Stimulated activated CD4-positive, alpha-beta T cell treated with anti-CD3 and anti-CD28 coated beads, Interleukin-15, amount 100 ng/mL, for 24 hours (primary cell): ENCODE measurements around the gene AGAP2.

Source experiments
- DNase-seq: peaks from one replicate; pipeline ENCODE4 v3.0.0-alpha.2; 2020

The AGAP2 gene

DNA sequence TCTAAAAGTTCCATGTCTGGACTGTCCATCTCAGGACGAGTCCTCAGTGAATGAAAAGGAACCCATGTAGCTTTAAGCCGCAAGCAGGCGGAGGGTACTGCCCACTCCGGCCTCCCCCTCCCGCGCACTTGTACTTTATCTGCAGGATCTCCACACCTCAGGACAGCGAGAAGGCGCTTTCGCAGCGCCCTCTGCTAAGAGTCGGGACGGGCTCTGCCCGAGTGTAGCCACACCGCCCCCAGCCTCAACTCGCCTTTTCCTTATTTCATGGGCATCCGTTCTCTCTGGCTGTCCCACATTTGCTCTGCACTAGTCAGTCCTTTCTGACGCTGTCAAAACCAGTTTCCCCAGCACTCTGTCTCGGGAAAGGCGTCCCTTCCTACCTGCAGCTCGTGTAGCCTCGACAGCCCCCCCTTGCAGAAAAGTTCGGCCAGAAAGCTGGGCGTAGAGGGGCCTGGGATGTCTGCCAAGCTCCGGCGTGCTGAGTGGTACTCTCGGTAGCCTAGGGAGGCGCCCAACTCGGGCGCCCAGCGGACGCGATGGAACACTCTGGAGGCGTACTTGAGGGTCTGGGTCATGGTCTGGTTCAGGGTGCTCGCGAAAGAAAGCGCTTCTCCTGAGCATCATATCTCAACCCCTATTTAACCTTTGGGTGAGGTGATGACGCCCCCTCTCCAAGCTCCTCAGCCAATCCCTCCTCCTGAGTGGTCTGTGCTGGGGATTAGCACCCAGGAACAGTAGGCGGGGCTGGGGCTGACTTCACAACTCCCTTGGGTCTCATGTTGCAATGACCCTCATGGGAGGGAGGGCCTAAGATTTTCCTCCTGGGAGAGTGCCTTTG is 28.1 kb upstream of the AGAP2 start, which contains the start of gene CYP27B1:
Gene CYP27B1 (minus strand): TSS at position 615 of the 841 bp plus-strand sequence. CDS start 37 bp downstream, at position 578.
- DNase-seq: peak; percentile 42

DNA sequence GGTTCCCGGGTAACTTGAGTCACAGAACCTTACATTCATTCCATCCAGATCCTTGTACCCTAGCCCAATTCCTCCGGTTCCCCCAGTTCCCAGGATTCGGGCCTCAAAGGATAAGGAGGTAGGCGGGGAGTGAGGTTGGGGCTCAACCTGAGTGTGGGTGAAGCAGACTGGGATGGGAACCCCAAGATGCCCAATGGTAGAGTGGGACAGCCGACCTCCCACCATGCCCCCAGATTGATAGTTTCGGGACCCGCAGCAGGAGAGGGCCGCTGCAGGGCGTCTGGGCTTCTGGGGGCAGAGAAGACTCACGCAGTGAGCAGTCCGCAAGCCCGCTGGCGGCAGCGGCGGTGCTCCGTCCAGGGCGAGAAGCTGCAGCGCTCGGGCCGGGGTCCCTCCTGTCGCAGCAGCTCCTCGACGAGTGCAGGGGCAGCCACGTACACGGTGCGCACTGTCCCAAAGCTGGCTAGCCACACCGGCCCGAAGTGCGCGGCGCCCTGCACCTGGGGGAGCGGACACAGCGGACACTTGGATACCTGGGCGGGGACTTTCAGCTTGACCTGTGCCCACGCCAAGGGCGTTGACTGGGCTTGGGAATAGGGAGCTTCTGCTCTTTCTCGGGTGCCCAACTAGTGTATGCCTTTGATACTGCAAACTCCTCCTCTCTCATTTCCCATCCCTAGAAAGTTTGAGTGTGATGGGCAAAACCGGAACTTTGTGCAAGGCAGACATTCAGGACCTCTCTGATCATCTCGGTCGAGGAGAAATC is 27.3 kb upstream of the AGAP2 start:
- DNase-seq: peak; percentile 43

DNA sequence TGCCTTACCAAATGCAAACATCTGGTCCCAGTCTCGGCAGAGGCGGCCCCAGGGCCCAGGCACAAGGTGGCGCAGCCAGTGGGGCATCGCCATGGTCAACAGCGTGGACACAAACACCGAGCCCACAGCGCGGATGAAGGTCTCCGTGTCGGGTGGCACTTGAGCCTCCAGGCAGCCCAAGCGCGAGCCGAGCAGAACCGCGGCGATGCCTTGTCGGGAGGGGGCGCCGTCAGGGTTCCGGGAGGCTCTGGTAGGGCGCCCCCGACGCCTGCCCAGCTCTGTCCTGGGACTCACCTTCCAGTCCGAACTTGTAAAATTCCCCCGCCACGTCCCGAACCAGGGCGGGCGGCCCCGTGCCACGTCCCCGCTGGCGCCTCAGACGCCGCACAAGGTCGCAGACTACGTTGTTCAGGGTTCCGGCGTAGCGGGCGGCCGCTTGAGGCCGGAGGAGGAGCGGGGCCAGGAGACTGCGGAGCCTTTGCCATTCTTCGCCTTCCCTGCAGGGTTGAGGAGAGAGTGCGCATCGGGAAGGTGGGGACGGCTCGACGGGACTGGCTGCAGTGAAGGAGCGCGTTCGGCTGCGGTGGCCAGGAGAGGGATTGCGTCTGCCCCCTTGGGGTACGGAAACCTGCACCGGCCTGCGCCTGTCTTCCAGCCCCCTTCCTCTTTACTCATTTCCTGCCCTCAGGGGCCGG is 26.6 kb upstream of the AGAP2 start:
- peak; percentile 80 for DNase-seq

DNA sequence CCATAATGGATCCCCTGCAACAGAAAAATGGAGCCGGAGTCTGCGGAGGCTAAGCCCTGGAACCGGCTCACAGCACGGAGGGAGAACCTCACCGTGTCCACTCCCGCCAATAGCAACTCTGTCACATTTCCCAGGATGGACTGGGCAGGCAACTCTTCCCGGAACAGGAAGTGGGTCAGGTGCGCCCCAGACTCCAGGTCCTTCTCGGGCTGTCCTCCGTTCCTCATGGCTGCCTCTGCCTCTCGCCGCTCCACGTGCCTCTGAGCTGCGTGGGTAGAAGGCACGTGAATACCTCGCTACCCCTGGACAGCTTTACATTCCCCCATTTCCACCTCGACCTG is 26.1 kb upstream of the AGAP2 start:
- peak; percentile 57 for DNase-seq

DNA sequence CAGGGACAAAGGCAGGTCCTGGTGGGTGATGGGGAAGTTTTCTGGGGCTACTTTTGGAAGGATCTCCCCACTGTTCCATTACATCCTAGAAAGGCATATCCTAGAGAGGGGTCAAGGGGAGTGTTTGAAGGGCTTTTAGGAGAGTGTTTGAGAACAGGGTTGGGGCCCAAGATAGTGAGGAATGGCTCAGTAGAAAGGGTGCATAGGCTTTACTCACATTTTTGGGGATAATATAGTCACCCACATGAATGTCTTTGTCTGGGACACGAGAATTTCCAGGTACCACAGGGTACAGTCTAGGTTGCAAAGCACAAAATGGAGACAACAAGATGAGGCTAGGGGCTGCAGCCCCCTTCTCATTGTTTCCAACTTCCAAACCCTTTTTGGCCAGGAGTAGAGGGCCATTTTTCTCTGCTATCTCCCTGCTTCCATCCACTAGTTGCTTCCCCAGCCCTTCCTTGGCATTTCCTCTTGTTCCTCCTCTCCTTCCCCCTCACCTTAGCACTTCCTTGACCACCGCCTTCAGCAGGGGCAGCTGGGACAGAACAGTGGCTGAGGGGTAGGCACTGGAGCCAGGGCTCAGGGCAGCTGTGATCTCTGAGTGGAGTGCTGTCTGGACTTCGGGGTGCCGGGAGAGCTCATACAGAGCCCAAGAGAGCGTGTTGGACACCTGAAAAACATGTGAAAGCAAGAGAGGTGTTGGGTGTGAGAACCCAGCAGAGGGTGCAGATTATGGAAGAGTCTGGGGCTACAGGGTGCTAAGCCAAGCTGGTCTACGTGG is 25.5 kb upstream of the AGAP2 start:
- no peak for DNase-seq

DNA sequence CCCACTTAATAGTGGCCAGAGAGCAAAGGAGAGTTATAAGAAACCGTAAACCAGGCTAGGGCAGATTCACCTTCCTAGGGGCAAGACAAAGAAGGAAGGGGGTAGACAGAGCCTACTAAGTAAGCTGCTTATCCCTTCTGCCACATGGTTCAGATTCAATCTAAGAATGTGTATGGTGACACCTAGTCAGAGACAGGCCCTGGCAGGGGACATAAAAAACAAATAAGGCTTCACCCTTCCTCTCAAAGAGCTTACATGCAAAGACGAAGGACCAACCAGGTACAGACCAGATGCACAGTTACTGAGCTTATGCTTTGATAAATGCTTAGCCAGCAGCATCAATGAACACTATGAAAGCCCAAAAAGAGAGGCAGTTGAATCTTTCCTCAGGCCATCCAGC is 23.9 kb upstream of the AGAP2 start:
- no peak for DNase-seq

DNA sequence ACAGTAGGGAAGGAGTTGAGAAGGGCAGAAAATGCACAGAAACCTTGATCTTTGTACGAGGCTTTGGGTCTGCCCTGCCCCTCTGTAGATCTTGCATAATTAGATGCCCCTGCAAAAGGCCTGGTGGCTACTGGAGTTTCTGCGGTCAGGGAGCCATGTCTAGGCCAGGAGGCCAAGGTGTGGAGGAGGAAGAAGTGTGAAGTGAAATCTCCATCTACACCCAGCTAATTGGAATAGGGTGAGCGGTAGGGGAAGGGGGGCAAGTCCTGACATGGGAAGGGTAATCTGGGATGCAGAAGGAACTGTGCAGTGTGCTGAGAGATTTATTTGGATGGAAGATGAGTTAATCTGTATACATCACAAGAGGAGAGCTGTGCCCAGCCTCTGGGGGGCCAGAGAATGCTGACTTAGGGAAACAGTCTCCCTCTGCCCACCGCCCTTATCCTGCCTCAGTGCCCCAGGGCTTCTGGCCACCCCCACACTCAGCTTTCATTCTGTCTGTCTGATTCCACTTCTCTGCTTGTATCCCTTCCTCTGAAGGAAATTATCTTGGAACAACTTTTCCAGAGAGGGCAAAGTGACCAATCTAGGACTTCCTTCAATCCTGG is 23.0 kb upstream of the AGAP2 start:
- no peak for DNase-seq

DNA sequence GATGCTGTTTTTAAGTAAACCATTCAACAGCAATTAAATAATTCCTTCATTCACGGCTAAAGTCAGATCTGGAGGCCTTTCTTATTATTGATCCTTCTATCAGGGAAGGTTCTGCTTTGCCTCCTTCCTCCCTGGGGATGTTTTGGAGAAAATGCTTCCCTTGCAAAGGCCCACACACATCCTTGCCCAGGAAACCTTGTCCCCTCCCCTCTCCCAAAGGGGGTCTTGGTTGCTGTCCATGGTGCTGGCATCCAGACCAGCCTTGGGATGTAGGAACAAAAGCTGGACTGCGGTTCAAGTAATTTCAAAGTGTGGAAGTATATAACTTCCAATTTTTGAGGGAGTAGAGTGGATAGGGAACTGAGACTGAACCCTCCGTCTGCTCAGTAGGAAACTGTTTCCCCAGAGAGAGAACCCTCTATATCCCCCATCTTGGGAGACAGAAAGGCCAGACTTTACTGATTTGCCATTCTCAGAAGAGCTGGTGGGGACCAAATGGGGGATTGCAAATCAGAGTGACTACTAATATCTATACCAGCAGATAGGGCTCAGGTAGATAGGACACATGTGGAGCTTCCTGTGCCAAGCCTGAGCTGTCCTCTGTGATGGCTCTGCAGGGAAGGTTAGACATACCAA is 21.9 kb upstream of the AGAP2 start:
- no peak for DNase-seq

DNA sequence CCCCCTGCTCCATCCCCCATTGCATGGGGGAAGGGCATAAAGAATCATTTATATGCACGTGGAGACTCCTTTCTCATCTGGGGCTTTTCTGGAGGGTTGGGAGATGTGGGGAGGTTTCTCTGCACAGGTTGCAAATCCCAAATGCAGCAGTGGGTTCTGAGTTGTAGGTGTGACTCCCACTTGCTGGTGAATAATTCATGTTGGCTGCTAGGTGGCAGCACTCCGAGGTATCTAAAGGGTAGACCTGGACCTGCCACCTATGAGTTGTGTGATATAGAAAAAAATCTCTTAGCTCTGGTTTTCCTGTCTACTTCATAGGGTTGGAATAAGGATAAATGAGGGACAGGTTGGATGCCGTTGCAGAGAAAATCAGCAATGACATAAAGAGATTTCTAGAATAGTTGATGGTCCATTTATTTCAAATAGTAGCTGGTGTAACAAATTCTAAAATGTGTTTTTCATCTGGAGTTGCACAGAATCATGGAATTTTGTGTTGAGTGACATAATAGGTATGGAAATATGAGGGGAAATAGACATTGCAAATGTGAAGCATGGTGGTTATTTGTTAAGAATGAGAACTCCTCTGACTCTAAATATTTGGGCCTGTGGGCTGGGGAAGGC is 20.9 kb upstream of the AGAP2 start:
- peak; percentile 53 for DNase-seq

DNA sequence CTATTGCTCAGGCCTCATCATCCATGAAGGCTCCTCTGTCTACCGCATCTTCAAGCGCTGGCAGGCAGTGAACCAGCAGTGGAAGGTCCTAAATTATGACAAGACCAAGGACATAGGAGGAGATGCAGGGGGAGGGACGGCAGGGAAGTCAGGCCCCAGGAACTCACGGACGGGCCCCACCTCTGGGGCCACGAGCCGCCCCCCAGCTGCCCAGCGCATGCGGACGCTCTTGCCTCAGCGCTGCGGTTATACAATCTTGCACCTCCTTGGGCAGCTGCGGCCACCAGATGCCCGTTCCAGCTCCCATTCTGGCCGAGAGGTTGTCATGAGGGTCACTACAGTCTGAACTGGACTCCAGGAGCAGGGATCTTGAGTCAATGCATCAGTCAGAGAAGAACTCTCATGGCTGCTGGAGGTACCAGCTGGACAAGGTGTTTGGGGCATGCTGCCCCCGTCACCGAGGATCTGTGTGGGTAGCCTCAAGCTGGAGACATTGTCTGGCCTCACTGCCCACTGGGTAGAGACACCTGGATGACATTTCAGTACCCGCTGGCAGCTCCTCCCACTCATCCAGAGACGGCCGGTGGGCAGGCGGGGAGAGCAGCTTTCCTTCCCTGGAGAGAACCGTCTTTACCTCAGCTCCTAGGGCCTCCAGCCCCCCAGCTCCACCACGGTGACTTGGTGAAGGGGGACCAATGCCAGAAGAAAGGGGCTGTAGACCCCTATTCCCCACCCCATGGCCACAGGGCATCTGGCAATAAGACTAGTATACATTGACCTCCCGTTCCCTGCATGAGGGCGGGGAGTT is 20.2 kb upstream of the AGAP2 start:
- no peak for DNase-seq

DNA sequence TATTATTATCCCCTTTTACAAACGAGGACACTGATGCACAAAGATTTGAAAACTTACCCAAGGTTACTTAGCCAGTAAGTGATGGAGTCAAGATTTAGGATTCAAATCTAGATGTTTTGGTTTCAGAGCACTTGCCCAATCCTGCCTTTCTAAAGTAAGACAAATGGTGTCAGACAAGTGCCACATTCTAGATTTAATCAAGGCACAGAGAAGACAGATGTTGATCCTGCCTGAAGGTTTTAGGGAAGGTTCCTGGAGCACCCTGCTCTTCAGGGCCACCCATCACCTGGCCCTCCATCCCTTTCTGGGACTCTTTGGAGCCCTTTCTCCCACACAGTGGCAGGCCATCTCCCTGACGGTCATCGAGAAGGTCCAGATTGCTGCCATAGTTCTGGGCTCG is 19.2 kb upstream of the AGAP2 start:
- DNase-seq: no peak

DNA sequence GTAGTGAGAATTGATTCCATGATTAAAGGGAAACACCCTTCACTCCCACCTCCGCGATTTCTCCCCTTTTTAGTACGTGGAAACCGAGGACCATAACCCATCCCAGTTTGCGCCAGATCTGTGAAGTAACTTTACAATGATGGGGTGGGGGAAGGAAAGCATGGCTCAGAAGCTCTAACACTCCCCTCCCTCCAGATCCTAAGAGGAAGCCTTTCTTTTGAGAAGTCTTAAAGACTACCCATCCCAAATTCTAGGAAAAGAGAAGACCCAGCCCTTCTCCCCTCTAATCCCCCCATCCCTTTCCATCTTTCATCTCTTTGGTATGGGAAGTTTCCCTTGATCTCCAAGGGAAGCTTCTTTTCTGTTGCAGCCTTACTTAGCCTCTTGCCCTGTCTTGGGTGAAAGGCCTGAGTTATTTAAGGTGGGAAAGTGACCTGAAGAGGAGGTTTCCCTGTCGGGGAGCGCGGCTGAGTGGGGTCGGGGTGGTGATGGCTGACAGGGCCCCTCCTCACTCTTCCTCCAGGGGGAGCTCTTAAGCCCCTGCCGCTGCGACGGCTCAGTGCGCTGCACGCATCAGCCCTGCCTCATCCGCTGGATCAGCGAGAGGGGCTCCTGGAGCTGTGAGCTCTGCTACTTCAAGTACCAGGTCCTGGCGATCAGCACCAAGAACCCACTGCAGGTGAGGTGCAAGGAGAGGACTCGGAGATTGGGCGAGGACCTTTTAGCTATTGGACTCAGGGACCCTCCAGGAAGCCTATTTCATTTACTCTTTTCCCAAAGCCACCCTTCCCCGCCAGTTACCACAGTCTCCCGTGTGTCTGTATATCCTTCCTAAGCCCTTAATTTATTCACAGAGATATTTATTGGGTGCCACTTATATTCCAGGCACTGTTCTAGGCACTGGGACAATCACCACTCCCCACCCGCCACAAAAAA is 18.1 kb upstream of the AGAP2 start:
- DNase-seq: peak; percentile 81

DNA sequence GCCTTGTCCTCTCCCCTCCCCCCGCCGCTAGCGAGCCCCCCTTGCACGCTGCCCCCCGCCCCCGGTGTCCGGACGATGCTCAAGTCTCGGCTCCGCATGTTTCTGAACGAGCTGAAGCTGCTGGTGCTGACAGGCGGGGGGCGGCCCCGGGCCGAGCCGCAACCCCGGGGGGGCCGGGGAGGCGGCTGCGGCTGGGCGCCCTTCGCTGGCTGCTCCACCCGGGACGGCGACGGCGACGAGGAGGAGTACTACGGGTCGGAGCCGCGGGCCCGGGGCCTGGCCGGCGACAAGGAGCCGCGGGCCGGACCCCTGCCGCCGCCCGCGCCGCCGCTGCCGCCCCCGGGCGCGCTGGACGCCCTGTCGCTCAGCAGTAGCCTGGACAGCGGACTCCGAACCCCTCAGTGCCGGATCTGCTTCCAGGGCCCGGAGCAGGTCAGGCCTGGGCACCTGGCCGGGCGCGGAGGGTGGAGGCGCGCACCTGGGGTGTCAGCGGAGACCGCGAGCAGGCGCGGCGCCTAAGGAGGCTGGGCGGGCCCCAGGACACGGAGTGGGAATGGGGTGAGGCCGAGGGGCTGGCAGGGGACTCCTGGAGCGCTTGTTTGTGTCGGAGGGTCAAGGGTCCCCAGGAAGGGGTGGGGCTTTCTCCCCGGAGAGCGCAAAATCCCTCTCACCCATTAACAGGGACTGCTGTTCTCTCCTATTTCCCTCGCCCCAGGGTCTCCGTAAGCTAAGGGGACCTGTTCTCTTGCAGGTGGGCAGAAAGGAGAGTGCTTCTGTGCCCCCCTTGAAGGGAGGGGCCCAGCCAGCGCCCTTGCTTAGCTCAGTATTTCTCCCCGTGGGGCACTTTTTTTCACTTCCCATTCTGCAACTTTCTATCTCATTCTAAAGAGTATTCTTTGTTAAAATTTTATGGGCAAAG is 17.2 kb upstream of the AGAP2 start:
- peak; percentile 47 for DNase-seq

DNA sequence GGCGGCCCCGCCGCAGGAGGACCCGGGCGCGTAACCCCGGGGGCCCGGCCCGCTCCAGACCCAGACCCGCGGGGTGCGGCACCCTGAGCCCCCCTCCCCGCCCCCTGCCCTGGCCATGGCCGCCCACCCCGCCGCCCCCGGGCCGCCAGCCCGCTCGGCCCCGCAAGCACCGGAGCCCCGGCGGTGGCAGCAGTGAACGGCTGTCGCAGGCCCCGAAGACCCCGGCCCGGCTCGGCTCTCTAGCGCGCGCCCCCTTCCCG is 16.6 kb upstream of the AGAP2 start:
- no peak for DNase-seq

DNA sequence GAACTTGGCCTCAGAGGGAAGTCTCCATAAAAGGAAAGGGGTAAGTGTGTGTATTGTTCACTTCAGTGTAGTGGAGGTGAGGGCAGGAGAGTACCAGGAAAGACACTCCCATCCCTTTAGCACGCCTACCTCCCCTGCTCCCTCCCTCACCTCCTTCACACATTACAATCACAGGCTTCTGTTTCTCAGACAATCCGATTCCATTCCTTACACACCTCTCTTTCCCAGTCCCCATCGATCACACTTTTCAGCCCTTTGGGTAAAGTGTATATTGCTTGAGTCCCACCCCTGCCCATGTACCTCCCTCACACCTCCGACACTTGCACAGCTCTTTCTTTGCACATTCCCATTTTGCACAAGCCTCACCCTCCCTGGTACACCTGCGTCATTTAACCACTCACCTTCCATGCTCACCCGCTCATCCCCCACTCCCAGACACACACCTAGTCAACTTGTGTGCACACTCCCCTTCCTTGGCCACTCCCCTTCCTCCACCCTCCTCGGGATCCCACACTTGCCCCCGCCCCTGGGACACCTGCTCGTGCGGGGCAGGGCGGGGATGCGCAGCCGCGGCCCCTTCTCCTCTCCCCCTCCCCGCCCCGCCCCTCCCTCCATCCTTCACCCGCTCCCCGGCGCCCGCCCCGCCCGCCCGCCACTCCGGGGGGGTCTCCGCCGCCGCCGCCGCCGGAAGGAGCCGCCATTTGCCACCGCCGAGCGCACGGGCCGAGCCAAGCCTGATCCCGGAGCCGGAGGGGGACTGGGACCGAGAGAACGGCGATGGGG is 16.1 kb upstream of the AGAP2 start, which contains the start of gene MARCHF9:
Gene MARCHF9 (plus strand): TSS at position 693 of the 783 bp plus-strand sequence. CDS start 426 bp downstream, outside the sequence.
- peak; percentile 94 for DNase-seq

DNA sequence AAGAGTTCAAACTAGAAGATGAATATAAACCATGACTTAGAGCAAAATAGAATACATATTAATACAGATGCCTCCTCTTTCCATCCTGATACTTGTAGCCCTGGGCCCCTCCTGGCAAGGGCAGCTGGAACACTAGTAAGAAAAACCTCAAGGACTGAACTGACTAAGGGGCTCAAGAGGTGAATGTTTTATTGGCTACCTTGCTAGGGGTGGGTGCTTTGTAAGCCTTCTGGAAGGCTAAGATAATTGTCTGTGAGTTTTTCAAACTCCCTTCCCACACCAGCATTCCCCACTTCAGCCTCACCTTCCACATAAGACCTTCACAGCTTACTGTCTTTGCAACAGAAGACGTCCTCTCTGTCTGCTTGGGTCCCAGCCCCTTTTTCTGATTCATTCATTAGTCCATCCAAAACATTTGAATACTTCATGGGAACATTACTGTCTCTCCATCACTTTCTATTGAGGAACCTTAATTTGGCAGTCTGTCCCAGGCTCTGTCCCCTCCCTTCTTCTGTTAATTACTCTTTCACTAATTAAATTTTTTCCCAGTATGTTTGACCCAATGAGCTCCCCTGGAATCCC is 15.3 kb upstream of the AGAP2 start:
- no peak for DNase-seq

DNA sequence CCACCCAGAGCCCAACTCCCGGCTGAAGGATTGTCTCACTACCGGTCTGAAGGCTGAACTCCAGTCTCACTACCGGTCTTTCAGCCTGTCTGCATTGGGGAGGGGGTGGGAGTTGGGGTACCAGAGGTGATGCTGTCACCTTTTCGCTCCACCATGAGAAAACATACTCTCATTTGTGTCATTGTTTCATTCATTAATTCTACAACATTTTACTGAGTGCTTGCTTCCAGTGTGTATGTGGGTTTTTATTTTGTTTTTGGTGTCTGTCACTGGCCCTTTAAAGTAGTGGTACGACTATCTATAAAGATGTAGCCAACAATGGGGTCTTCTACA is 14.1 kb upstream of the AGAP2 start:
- DNase-seq: no peak
